Keratinocyte (primary cell): ENCODE measurements around the gene ENTPD7. TPM values are rescaled to one million over a fixed set of nuclear protein-coding genes. Genes with fewer than 3 reads are reported as not detected.

Experiments used
- DNase-seq: peaks from one replicate; pipeline ENCODE4 v3.0.0-alpha.2; 2011; ENCODE audit warnings: low read depth, missing footprints, low spot score
- FAIRE-seq: peaks from 2 replicates; lab custom pipeline; 2011; peaks lifted over from hg19 to GRCh38; lab: Jason Lieb, UNC
- H2AFZ ChIP-seq: 2 replicates; pipeline ENCODE4 v1.6.0; 2012; ENCODE audit warnings: low read length, control low read depth, inconsistent platforms; ENCODE audit not compliant: control insufficient read depth
- H3K27ac ChIP-seq: 2 replicates; pipeline ENCODE4 v1.5.1; 2011; ENCODE audit warnings: low read length; ENCODE audit not compliant: control insufficient read depth, insufficient read depth
- H3K27me3 ChIP-seq: 3 replicates; pipeline ENCODE4 v1.6.0; 2011; ENCODE audit warnings: low read length; ENCODE audit not compliant: control insufficient read depth, insufficient read depth; ENCODE audit errors: extremely low read depth
- H3K36me3 ChIP-seq, 2 experiments: 2 replicates in 1 of 2; 3 replicates in 1 of 2; pipeline ENCODE4 v1.5.1; 2011; ENCODE audit warnings: low read length in 2 of 2, mild to moderate bottlenecking in 1 of 2; ENCODE audit not compliant: control insufficient read depth in 2 of 2, insufficient read depth in 2 of 2; ENCODE audit errors: extremely low read depth in 1 of 2
- H3K4me1 ChIP-seq: 3 replicates; pipeline ENCODE4 v1.5.1; 2011; ENCODE audit warnings: low read length; ENCODE audit not compliant: control insufficient read depth, insufficient read depth; ENCODE audit errors: extremely low read depth
- H3K4me2 ChIP-seq: 3 replicates; pipeline ENCODE4 v1.6.0; 2011; ENCODE audit warnings: low read depth, low read length; ENCODE audit not compliant: control insufficient read depth, insufficient read depth; ENCODE audit errors: extremely low read depth
- H3K4me3 ChIP-seq, 3 experiments: fragments of 200-600 bp in 1 of 3; sonication (generic) in 1 of 3; 2 replicates in 2 of 3; 3 replicates in 1 of 3; pipeline ENCODE4 v1.5.1; 2011 to 2016; ENCODE audit warnings: low read length in 3 of 3, mild to moderate bottlenecking in 3 of 3, control low read depth in 2 of 3, inconsistent platforms in 1 of 3, low read depth in 1 of 3, mixed read lengths in 1 of 3, mixed run types in 1 of 3, moderate library complexity in 1 of 3; ENCODE audit not compliant: control insufficient read depth in 2 of 3, insufficient read depth in 2 of 3; ENCODE audit errors: extremely low read depth in 1 of 3
- H3K79me2 ChIP-seq: 2 replicates; pipeline ENCODE4 v1.6.0; 2012; ENCODE audit warnings: low read length; ENCODE audit not compliant: control insufficient read depth, insufficient read depth
- H3K9ac ChIP-seq: 3 replicates; pipeline ENCODE4 v1.6.0; 2011; ENCODE audit warnings: low read length; ENCODE audit not compliant: control insufficient read depth, insufficient read depth; ENCODE audit errors: extremely low read depth
- H3K9me1 ChIP-seq: 3 replicates; pipeline ENCODE4 v1.6.0; 2011; ENCODE audit warnings: low read length; ENCODE audit not compliant: control insufficient read depth, insufficient read depth; ENCODE audit errors: extremely low read depth
- H3K9me3 ChIP-seq: 2 replicates; pipeline ENCODE4 v1.5.1; 2012; ENCODE audit warnings: low read depth, low read length; ENCODE audit not compliant: control insufficient read depth
- H4K20me1 ChIP-seq: 3 replicates; pipeline ENCODE4 v1.6.0; 2011; ENCODE audit warnings: low read length; ENCODE audit not compliant: control insufficient read depth, insufficient read depth; ENCODE audit errors: extremely low read depth
- EZH2 ChIP-seq: IDR thresholded peaks from one replicate; pipeline ENCODE4 v1.6.1; 2012; ENCODE audit warnings: inconsistent platforms, mild to moderate bottlenecking, low read length, moderate library complexity
- dilution Hi-C: fragments of 300-500 bp; cut with MboI; formaldehyde crosslinking; loops from one replicate; pipeline ENCODE4 v1.7.0; 2020; ENCODE audit warnings: low sequenced_read_pairs; ENCODE audit not compliant: extremely low pct_ligation_motif_present
- polyA plus RNA-seq, 5 experiments: library from polyadenylated mRNA; depleted of rRNA in 3 of 5; stranded (reverse) in 3 of 5; stranded (forward) in 1 of 5; unstranded in 1 of 5; fragments of >200 nt; gene quantifications; 1 replicate in 1 of 5; 2 replicates in 3 of 5; 3 replicates in 1 of 5; pipeline versions ENCODE4 v1.2.1 to v1.2.3, GENCODE V29; 2011 to 2012; ENCODE audit warnings: missing spikeins in 2 of 5, low read depth in 1 of 5, low replicate concordance in 1 of 5
- TF ChIP-seq, protein P1 (sequence below), 3 experiments: IDR thresholded peaks in 1 of 3; conservative IDR thresholded peaks in 1 of 3; optimal IDR thresholded peaks in 1 of 3; 2 replicates in 2 of 3; 3 replicates in 1 of 3; pipeline versions ENCODE3 to v1.5.1; 2011; ENCODE audit warnings: low read length in 3 of 3, mild to moderate bottlenecking in 3 of 3, moderate library complexity in 2 of 3, control low read depth in 1 of 3, inconsistent platforms in 1 of 3; ENCODE audit not compliant: insufficient read depth in 2 of 3; ENCODE audit errors: extremely low read depth in 1 of 3

The ENTPD7 gene
- polyA plus RNA-seq, 1 donor (not counting 4 experiments of a cell fraction or from before 2014, with no cell fraction given) = 18.1 TPM

DNA sequence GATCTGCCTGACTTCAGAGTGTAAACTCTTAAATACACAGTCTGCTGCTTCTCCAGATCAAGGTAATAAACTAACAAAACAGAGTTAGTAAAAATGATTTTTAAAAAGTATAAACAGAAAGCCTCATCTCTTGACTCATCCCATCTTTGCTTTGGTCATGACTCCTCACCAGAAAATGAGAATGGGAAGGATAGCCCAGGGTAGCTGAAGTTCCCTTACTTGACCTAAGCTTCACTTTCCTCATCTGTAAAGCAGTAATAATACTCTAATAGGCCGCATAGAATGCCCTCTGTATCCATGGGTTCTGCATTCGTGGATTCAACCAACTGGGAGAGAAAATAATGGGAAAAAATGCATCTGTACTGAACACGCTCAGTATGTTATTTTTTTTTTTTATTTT, 27.8 kb upstream of the ENTPD7 start:
- dilution Hi-C loops = no loop called here
- H3K9me1 ChIP-seq = no peaks in the 10 kb centered on the region
- no peaks in the 10 kb centered on the region for H3K36me3 ChIP-seq
- no peak overlapping the region for H3K27ac ChIP-seq
- no peaks in the 10 kb centered on the region for H3K27me3 ChIP-seq
- H3K9me3 ChIP-seq = no peaks in the 10 kb centered on the region
- H2AFZ ChIP-seq = no peak overlapping the region
- FAIRE-seq (no peak), DNase-seq (no peak)
- no peak overlapping the region for H3K9ac ChIP-seq
- TF ChIP-seq EZH2 = no peak
- TF ChIP-seq, protein P1, sequence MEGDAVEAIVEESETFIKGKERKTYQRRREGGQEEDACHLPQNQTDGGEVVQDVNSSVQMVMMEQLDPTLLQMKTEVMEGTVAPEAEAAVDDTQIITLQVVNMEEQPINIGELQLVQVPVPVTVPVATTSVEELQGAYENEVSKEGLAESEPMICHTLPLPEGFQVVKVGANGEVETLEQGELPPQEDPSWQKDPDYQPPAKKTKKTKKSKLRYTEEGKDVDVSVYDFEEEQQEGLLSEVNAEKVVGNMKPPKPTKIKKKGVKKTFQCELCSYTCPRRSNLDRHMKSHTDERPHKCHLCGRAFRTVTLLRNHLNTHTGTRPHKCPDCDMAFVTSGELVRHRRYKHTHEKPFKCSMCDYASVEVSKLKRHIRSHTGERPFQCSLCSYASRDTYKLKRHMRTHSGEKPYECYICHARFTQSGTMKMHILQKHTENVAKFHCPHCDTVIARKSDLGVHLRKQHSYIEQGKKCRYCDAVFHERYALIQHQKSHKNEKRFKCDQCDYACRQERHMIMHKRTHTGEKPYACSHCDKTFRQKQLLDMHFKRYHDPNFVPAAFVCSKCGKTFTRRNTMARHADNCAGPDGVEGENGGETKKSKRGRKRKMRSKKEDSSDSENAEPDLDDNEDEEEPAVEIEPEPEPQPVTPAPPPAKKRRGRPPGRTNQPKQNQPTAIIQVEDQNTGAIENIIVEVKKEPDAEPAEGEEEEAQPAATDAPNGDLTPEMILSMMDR (optimal IDR thresholded peaks at IDR 0.05 in 1 of 3, IDR thresholded peaks at IDR 0.05 in 1 of 3, conservative IDR thresholded peaks at IDR 0.05 in 1 of 3; ENCODE audit: extremely low read depth in 1 of 3, insufficient read depth in 2 of 3, low read length in 3 of 3) = no peak
- H4K20me1 ChIP-seq = no peaks in the 10 kb centered on the region
- no peak overlapping the region for H3K4me3 ChIP-seq
- peaks cover 25% of the 10 kb centered on the region for H3K4me1 ChIP-seq
- no peaks in the 10 kb centered on the region for H3K79me2 ChIP-seq
- H3K4me2 ChIP-seq = no peak overlapping the region

DNA sequence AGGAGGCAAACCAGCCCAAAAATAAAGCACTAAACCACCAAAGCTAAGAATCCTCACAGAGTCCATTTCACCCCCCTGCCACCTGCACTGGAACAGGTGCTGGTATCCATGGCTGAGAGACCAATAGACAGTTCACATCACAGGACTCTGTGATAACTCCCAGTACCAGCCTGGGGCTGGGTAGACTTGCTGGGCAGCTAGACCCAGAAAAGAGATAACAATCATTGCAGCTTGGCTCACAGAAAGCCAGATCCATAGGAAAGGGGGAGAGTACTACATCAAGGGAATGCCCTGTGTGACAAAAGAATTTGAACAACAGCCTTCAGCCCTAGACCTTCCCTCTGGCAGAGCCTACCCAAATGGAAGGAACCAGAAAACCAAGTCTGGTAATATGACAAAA, 25.5 kb upstream of the ENTPD7 start:
- no peaks in the 10 kb centered on the region for H3K9me3 ChIP-seq
- H4K20me1 ChIP-seq = no peaks in the 10 kb centered on the region
- no peaks in the 10 kb centered on the region for H3K27me3 ChIP-seq
- no peak overlapping the region for H3K4me3 ChIP-seq
- H3K79me2 ChIP-seq = no peaks in the 10 kb centered on the region
- H3K9ac ChIP-seq = no peak overlapping the region
- H3K36me3 ChIP-seq = no peaks in the 10 kb centered on the region
- FAIRE-seq (no peak), DNase-seq (no peak)
- TF ChIP-seq EZH2 = no peak
- TF ChIP-seq, protein P1 (optimal IDR thresholded peaks at IDR 0.05 in 1 of 3, IDR thresholded peaks at IDR 0.05 in 1 of 3, conservative IDR thresholded peaks at IDR 0.05 in 1 of 3; ENCODE audit: extremely low read depth in 1 of 3, insufficient read depth in 2 of 3, low read length in 3 of 3) = no peak
- H3K4me1 ChIP-seq = peaks cover 18% of the 10 kb centered on the region
- dilution Hi-C loops = no loop called here
- H2AFZ ChIP-seq = no peak overlapping the region
- no peak overlapping the region for H3K27ac ChIP-seq
- H3K4me2 ChIP-seq = no peak overlapping the region
- no peaks in the 10 kb centered on the region for H3K9me1 ChIP-seq
